Naive thymus-derived CD4-positive, alpha-beta T cell (primary cell): ENCODE results near the gene MCUB. TPM values are rescaled to one million over a fixed set of nuclear protein-coding genes. Genes with fewer than 3 reads are reported as not detected.

Experiments
- ATAC-seq: fragments of 150-1000 bp; cut with Tn5 transposase; 2 replicates; pipeline ENCODE4 v1.10.0; 2021; ENCODE audit warnings: mild to moderate bottlenecking, moderate library complexity
- CTCF ChIA-PET: fragments of 350-600 bp; sonication (Branson Sonifier 250); formaldehyde crosslinking; loops from one replicate; lab custom pipeline; 2021; ENCODE audit warnings: antibody characterized with exemption; lab: Charles Lee
- POLR2A ChIA-PET: fragments of 350-600 bp; sonication (Branson Sonifier 250); formaldehyde crosslinking; loops from one replicate; lab custom pipeline; 2021; ENCODE audit warnings: antibody characterized with exemption, inconsistent platforms; lab: Charles Lee
- DNase-seq, 9 donors: peaks; one replicate each; pipeline versions ENCODE4 v3.0.0 to v3.0.0-alpha.2; 2020 to 2022; ENCODE audit warnings: mixed read lengths in 1 of 9
- H3K27ac ChIP-seq: one replicate; pipeline ENCODE4 v1.7.0; 2013; ENCODE audit warnings: mild to moderate bottlenecking, low read depth, low read length, moderate library complexity
- H3K27me3 ChIP-seq, 2 donors: one replicate each; pipeline ENCODE4 v1.7.0; 2013; ENCODE audit warnings: low read length in 2 of 2, mild to moderate bottlenecking in 2 of 2, moderate library complexity in 2 of 2; ENCODE audit not compliant: control insufficient read depth in 2 of 2, insufficient read depth in 2 of 2
- H3K36me3 ChIP-seq, 3 experiments: 1 replicate in 2 of 3; 2 replicates in 1 of 3; pipeline ENCODE4 v1.7.0; 2013; ENCODE audit warnings: low read length in 3 of 3, mild to moderate bottlenecking in 3 of 3, moderate library complexity in 1 of 3; ENCODE audit not compliant: insufficient read depth in 3 of 3, control insufficient read depth in 2 of 3
- H3K4me1 ChIP-seq, 2 donors: one replicate each; pipeline ENCODE4 v1.7.0; 2013; ENCODE audit warnings: low read length in 2 of 2, mild to moderate bottlenecking in 2 of 2, moderate library complexity in 1 of 2; ENCODE audit not compliant: control insufficient read depth in 2 of 2, insufficient read depth in 2 of 2
- H3K4me3 ChIP-seq: 2 replicates; pipeline ENCODE4 v1.7.0; 2013; ENCODE audit warnings: mild to moderate bottlenecking, low read length
- H3K9me3 ChIP-seq, 3 experiments: 1 replicate in 2 of 3; 2 replicates in 1 of 3; pipeline ENCODE4 v1.7.0; 2013; ENCODE audit warnings: low read length in 3 of 3; ENCODE audit not compliant: control insufficient read depth in 2 of 3
- H3K27ac Mint-ChIP-seq, 9 donors: one replicate each; pipeline ENCODE4 v1.8.0; 2020 to 2022; ENCODE audit warnings: mixed read lengths in 9 of 9, mild to moderate bottlenecking in 8 of 9, moderate library complexity in 5 of 9, inconsistent platforms in 2 of 9
- H3K27me3 Mint-ChIP-seq, 5 donors: one replicate each; pipeline ENCODE4 v1.8.0; 2021 to 2022; ENCODE audit warnings: mixed read lengths in 5 of 5, mild to moderate bottlenecking in 1 of 5
- H3K36me3 Mint-ChIP-seq, 5 donors: one replicate each; pipeline ENCODE4 v1.8.0; 2020 to 2022; ENCODE audit warnings: mixed read lengths in 5 of 5, mild to moderate bottlenecking in 3 of 5, inconsistent platforms in 1 of 5
- H3K4me1 Mint-ChIP-seq, 7 donors: one replicate each; pipeline ENCODE4 v1.8.0; 2020 to 2022; ENCODE audit warnings: mixed read lengths in 7 of 7, mild to moderate bottlenecking in 3 of 7, inconsistent platforms in 1 of 7
- H3K4me3 Mint-ChIP-seq, 10 donors: one replicate each; pipeline ENCODE4 v1.8.0; 2020 to 2022; ENCODE audit warnings: mild to moderate bottlenecking in 10 of 10, mixed read lengths in 10 of 10, moderate library complexity in 6 of 10, inconsistent platforms in 2 of 10
- H3K9me3 Mint-ChIP-seq, 11 donors: one replicate each; pipeline ENCODE4 v1.8.0; 2020 to 2022; ENCODE audit warnings: mixed read lengths in 11 of 11, mild to moderate bottlenecking in 4 of 11, inconsistent platforms in 1 of 11, moderate library complexity in 1 of 11
- intact Hi-C, 2 donors: fragments of 100-400 bp; cut with micrococcal nuclease; formaldehyde crosslinking; loops; one replicate each; pipeline ENCODE4 v1.15.1; 2023
- polyA plus RNA-seq, 2 donors: library from polyadenylated mRNA; unstranded; fragments of 300-500 nt; fragmentation: Illumina TruSeq; gene quantifications; one replicate each; pipeline ENCODE4 v1.2.3, GENCODE V29; 2021
- total RNA-seq, 6 experiments: library from RNA in 5 of 6; stranded (reverse) in 5 of 6; gene quantifications; 1 replicate in 5 of 6; 2 replicates in 1 of 6; pipeline ENCODE4 v1.2.3 and lab custom pipeline; 2021 to 2026

Gene MCUB
- total and polyA plus RNA-seq, 7 experiments from 2014 or later: 83.4 to 207 (median 164) TPM

- H3K36me3 ChIP-seq: peaks cover 0 to 19% (median 0%) of the 10 kb centered on the region in 3 experiments
- POLR2A ChIA-PET: interaction anchor here (1.1 kb wide), 1 partner anchor 233 kb away, joined by 3 read pairs; no protein-coding TSS in a partner anchor
These were observed 105.9 kb downstream of the MCUB start for GRCh38 chr4:109665783-109666485.

DNA sequence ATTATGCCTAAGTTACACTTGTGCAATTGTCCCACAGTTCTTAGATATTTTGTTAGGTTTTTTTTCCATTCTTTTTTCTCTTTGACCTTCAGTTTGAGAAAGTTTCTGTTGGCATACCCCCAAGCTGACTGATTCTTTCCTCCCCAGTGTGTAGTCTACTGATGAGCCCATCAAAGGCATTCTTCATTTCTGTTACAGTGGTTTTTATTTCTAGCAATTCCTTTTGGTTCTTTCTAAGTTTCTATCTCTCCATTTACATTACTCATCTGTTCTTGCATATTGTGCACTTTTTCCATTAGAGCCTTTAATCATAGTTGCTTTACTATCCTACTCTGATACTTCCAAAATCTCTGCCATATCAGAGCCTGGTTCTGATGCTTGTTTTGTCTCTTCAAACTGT is 111.3 kb downstream of the MCUB start:
- ChIA-PET POLR2A (no interaction called here), CTCF (interaction anchor here (1.3 kb wide), 1 partner anchor 141 kb away, joined by 3 read pairs; no protein-coding TSS in a partner anchor)
- peaks cover 23 to 85% (median 76%) of the 10 kb centered on the region in 7 donors for H3K4me1 Mint-ChIP-seq

More at GRCh38 chr4:109665783-109666485, 105.9 kb downstream of the MCUB start:
- peaks cover 0 to 7% (median 0%) of the 10 kb centered on the region in 11 donors for H3K9me3 Mint-ChIP-seq
- ATAC-seq (no peak), DNase-seq (no peak)
- H3K4me3 Mint-ChIP-seq: peak overlapping the region in 7 of 10 donors; percentile 12 to 54 (median 45)
- no peaks in the 10 kb centered on the region for H3K27me3 Mint-ChIP-seq
- peaks cover 1 to 41% (median 22%) of the 10 kb centered on the region in 5 donors for H3K36me3 Mint-ChIP-seq
- intact Hi-C loops: loop anchor here in 1 of 2 donors (10.0 kb wide), 1 partner anchor 309 kb away; no protein-coding TSS in a partner anchor
- H3K27ac Mint-ChIP-seq: peak overlapping the region in 6 of 9 donors; percentile 16 to 82 (median 70)
- H3K4me1 Mint-ChIP-seq: peaks cover 31 to 88% (median 72%) of the 10 kb centered on the region in 7 donors
- Histone ChIP-seq H3K4me3 (no peak overlapping the region), H3K27me3 (no peaks in the 10 kb centered on the region), H3K27ac (no peak overlapping the region), H3K9me3 (no peaks in the 10 kb centered on the region), H3K4me1 (peaks cover 0 to 39% of the 10 kb centered on the region in 2 donors)
- CTCF ChIA-PET: no interaction called here

DNA sequence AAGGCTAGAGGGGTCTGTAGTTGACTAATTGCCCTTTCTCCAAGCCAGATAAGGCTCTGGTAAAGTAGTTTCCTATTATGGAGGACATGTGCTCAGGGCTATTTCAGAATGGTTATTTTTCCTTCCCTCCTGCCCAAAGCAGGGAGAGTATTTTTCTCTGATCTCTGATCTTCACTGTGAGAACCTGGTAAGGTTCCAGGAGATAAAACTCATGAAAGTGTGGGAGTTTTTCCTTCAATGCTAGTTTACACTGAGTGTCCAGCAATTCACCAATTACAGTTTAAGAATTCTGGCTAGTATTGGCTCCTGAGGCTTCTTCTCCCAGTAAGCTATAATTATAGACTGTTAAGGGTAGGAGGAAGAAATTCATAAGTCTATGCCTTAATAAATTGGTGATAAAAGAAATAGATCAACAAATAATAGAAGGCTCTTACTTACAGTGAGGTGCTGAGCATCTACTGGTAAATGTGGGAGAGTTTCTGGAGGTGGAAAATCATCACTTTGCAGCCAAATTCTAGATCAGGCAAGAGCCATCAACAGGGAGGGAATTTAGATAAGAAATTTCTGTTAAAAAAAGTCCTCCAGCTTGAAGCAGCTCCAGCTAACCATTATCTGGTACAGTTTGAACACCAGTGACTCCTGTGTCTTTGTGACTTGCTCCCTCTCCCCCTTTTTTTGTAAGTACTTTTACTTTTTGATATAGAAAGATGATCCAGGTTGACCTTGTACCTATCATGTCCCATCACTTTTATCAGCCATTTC is 112.3 kb downstream of the MCUB start:
- no peaks in the 10 kb centered on the region for H3K27me3 ChIP-seq
- DNase-seq: no peak
- no peak for ATAC-seq
- H3K9me3 ChIP-seq: no peaks in the 10 kb centered on the region
- Mint-ChIP-seq H3K36me3 (peaks cover 10 to 69% (median 44%) of the 10 kb centered on the region in 5 donors), H3K4me3 (no peak overlapping the region), H3K27ac (peak overlapping the region in 5 of 9 donors; percentile 19 to 81 (median 56)), H3K9me3 (peaks cover 0 to 23% (median 7%) of the 10 kb centered on the region in 11 donors), H3K4me1 (peaks cover 13 to 85% (median 76%) of the 10 kb centered on the region in 7 donors), H3K27me3 (no peaks in the 10 kb centered on the region)
- CTCF ChIA-PET: interaction anchor here (1.3 kb wide), 1 partner anchor 142 kb away, joined by 3 read pairs; no protein-coding TSS in a partner anchor
- intact Hi-C loops: no loop called here
- no peak overlapping the region for H3K4me3 ChIP-seq
- H3K36me3 ChIP-seq: peaks cover 0 to 12% (median 0%) of the 10 kb centered on the region in 3 experiments
- peaks cover 0 to 14% of the 10 kb centered on the region in 2 donors for H3K4me1 ChIP-seq
- POLR2A ChIA-PET: no interaction called here
- no peak overlapping the region for H3K27ac ChIP-seq

More for the DNA sequence above, 111.3 kb downstream of the MCUB start:
- H3K4me3 ChIP-seq: no peak overlapping the region
- DNase-seq (no peak), ATAC-seq (no peak)
- intact Hi-C loops: no loop called here
- Mint-ChIP-seq H3K9me3 (peaks cover 0 to 16% (median 7%) of the 10 kb centered on the region in 11 donors), H3K27me3 (no peaks in the 10 kb centered on the region), H3K27ac (peak overlapping the region in 5 of 9 donors; percentile 1 to 60 (median 56)), H3K36me3 (peaks cover 10 to 69% (median 34%) of the 10 kb centered on the region in 5 donors), H3K4me3 (peak overlapping the region in 2 of 10 donors; percentile 17 to 26)
- peaks cover 0 to 12% (median 0%) of the 10 kb centered on the region in 3 experiments for H3K36me3 ChIP-seq
- no peak overlapping the region for H3K27ac ChIP-seq
- H3K27me3 ChIP-seq: no peaks in the 10 kb centered on the region
- peaks cover 0 to 24% of the 10 kb centered on the region in 2 donors for H3K4me1 ChIP-seq
- H3K9me3 ChIP-seq: no peaks in the 10 kb centered on the region

DNA sequence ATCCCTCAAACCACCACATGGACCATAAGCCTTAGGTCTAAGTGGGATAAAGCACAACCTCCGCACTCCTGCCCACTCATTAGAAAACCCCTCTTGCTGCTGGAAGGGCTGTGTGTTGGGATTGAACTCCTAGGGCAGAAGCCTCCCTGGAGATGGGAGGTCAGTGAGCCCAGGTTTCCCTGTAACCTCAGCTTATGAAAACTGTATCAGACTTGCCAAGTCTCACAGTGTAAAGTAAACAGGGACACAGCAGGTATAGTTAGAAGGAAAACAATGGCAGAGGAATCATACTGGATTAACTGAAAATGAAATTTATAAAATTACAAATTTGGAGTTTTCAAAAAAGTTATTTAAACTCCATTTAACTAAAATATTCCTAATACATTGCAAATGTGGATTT is 113.3 kb downstream of the MCUB start:
- Histone ChIP-seq H3K4me1 (peaks cover 0 to 9% of the 10 kb centered on the region in 2 donors), H3K36me3 (peaks cover 0 to 12% (median 0%) of the 10 kb centered on the region in 3 experiments), H3K9me3 (no peaks in the 10 kb centered on the region), H3K27me3 (no peaks in the 10 kb centered on the region), H3K4me3 (no peak overlapping the region), H3K27ac (no peak overlapping the region)
- Mint-ChIP-seq H3K9me3 (peaks cover 0 to 24% (median 7%) of the 10 kb centered on the region in 11 donors), H3K4me3 (no peak overlapping the region), H3K36me3 (peaks cover 10 to 66% (median 45%) of the 10 kb centered on the region in 5 donors), H3K27ac (peak overlapping the region in 2 of 9 donors; percentile 61 to 81), H3K27me3 (no peaks in the 10 kb centered on the region), H3K4me1 (peaks cover 11 to 78% (median 68%) of the 10 kb centered on the region in 7 donors)
- ChIA-PET CTCF (no interaction called here), POLR2A (interaction anchor here (0.6 kb wide), 1 partner anchor 61 kb away, joined by 3 read pairs; no protein-coding TSS in a partner anchor)
- ATAC-seq: no peak
- intact Hi-C loops: no loop called here
- DNase-seq: no peak

GRCh38 chr4:109675181-109675580 is 115.1 kb downstream of the MCUB start:
- Histone ChIP-seq H3K9me3 (no peaks in the 10 kb centered on the region), H3K27me3 (no peaks in the 10 kb centered on the region), H3K4me1 (no peaks in the 10 kb centered on the region), H3K27ac (no peak overlapping the region), H3K36me3 (peaks cover 0 to 18% (median 0%) of the 10 kb centered on the region in 3 experiments), H3K4me3 (no peak overlapping the region)
- DNase-seq (no peak), ATAC-seq (no peak)
- peak overlapping the region in 7 of 9 donors; percentile 28 to 85 (median 63) for H3K27ac Mint-ChIP-seq
- H3K4me3 Mint-ChIP-seq: no peak overlapping the region
- no peaks in the 10 kb centered on the region for H3K27me3 Mint-ChIP-seq
- POLR2A ChIA-PET: no interaction called here
- peaks cover 10 to 63% (median 51%) of the 10 kb centered on the region in 5 donors for H3K36me3 Mint-ChIP-seq
- intact Hi-C loops: no loop called here
- H3K9me3 Mint-ChIP-seq: peaks cover 0 to 24% (median 7%) of the 10 kb centered on the region in 11 donors
- H3K4me1 Mint-ChIP-seq: peaks cover 5 to 62% (median 52%) of the 10 kb centered on the region in 7 donors
- CTCF ChIA-PET: no interaction called here

GRCh38 chr4:109675843-109676242 is 115.8 kb downstream of the MCUB start:
- ATAC-seq: no peak
- H3K4me3 ChIP-seq: no peak overlapping the region
- H3K27me3 ChIP-seq: no peaks in the 10 kb centered on the region
- ChIA-PET CTCF (interaction anchor here (0.8 kb wide), 1 partner anchor 33 kb away, joined by 4 read pairs; no protein-coding TSS in a partner anchor), POLR2A (interaction anchor here (0.7 kb wide), 1 partner anchor 256 kb away, joined by 7 read pairs; no protein-coding TSS in a partner anchor)
- H3K9me3 ChIP-seq: no peaks in the 10 kb centered on the region
- Mint-ChIP-seq H3K4me3 (no peak overlapping the region), H3K4me1 (peaks cover 8 to 65% (median 57%) of the 10 kb centered on the region in 7 donors), H3K9me3 (peaks cover 0 to 21% (median 7%) of the 10 kb centered on the region in 11 donors), H3K36me3 (peaks cover 10 to 64% (median 55%) of the 10 kb centered on the region in 5 donors), H3K27me3 (no peaks in the 10 kb centered on the region), H3K27ac (peak overlapping the region in 8 of 9 donors; percentile 39 to 85 (median 59))
- H3K4me1 ChIP-seq: no peaks in the 10 kb centered on the region
- intact Hi-C loops: no loop called here
- peaks cover 0 to 19% (median 0%) of the 10 kb centered on the region in 3 experiments for H3K36me3 ChIP-seq
- DNase-seq: no peak
- H3K27ac ChIP-seq: no peak overlapping the region
